Measurements from ENCODE around the gene GORASP2.

The GORASP2 gene

DNA sequence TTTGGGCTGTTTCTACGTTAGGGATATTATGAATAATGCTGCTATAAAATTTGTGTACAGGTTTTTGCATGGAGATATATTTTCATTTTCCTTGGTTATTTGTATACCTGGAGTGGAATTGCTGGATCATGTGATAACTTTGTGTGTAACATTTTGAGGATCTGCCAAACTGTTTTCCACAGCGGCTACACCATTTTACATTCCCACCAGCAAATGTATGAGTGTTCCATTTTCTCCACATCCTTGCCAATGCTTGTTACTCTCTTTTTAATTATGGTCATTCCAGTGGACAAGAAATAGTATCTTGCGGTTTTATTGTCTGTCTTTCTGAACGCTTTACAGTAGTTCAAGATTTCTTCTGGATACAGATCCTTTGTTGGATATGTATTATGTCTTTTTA lies 13.6 kb downstream of the GORASP2 start:
- Histone ChIP-seq H3K36me3 (ENCODE audit: insufficient read depth, low read length) (peaks cover 52% of the 10 kb centered on the region), H3K9ac (ENCODE audit: insufficient read length) (no peak overlapping the region), H3K27ac (no peak overlapping the region), H3K4me3 (no peak overlapping the region), H3K9me3 (ENCODE audit: low read depth, low read length) (peaks cover 15% of the 10 kb centered on the region; the same call in 1 of the 2 replicates)
- TF ChIP-seq EZH2 (IDR thresholded peaks at IDR 0.05) (no peak), POLR2AphosphoS5 (IDR thresholded peaks at IDR 0.05; ENCODE audit: borderline replicate concordance, low read depth, low read length) (no peak), FOXP2 (optimal IDR thresholded peaks at IDR 0.05; ENCODE audit: control extremely low read depth, extremely low read length, insufficient read depth) (no peak)
- no peak for DNase-seq (ENCODE audit: low read depth, low spot score)

DNA sequence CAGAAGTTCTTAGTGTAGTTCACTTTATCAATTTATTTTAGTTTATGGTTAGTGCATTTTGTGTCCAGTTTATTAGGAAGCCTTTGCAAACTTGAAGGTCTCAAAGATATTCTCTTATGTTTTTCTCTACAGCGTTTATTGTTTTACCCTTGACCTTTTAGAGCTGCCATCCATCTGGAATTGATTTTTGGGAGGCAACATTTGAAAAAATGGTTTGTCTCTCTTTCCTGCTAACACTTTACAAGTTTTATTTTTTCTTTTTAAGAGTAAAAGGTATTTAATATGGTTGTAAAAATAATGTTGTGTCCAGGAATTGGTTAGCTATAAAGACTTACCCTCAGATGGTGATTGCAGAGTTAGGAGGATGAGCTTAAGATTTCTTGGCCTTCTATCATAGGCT lies 14.0 kb downstream of the GORASP2 start:
- peaks cover 48% of the 10 kb centered on the region for H3K36me3 ChIP-seq (ENCODE audit: insufficient read depth, low read length)

DNA sequence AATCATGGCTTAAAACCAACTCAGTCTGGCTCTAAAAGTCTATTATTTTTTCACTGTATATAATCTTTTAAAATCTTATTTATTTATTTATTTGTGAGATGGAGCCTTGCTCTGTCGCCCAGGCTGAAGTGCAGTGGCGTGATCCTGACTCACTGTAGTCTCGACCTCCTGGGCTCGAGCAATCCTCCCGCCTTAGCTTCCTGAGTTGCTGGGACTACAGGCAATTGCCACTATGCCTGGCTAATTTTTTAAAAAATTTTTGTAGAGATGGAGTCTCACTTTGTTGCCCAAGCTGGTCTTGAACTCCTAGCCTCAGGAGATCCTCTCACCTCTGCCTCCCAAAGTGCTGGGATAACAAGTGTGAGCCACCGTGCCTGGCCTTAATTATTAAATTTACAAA lies 14.5 kb downstream of the GORASP2 start:
- no peak for TF ChIP-seq FOXP2 (optimal IDR thresholded peaks at IDR 0.05; ENCODE audit: control extremely low read depth, extremely low read length, insufficient read depth)
- no peak for TF ChIP-seq POLR2AphosphoS5 (IDR thresholded peaks at IDR 0.05; ENCODE audit: borderline replicate concordance, low read depth, low read length)
- TF ChIP-seq EZH2 (IDR thresholded peaks at IDR 0.05): no peak
- Histone ChIP-seq H3K4me3 (no peak overlapping the region), H3K36me3 (ENCODE audit: insufficient read depth, low read length) (peaks cover 43% of the 10 kb centered on the region), H3K27ac (no peak overlapping the region), H3K9me3 (ENCODE audit: low read depth, low read length) (peaks cover 15% of the 10 kb centered on the region; the same call in 1 of the 2 replicates), H3K9ac (ENCODE audit: insufficient read length) (no peak overlapping the region)
- no peak for DNase-seq (ENCODE audit: low read depth, low spot score)

More for the DNA sequence above, 14.0 kb downstream of the GORASP2 start:
- no peak for TF ChIP-seq EZH2 (IDR thresholded peaks at IDR 0.05)
- no peak for TF ChIP-seq POLR2AphosphoS5 (IDR thresholded peaks at IDR 0.05; ENCODE audit: borderline replicate concordance, low read depth, low read length)
- no peak for TF ChIP-seq FOXP2 (optimal IDR thresholded peaks at IDR 0.05; ENCODE audit: control extremely low read depth, extremely low read length, insufficient read depth)
- DNase-seq (ENCODE audit: low read depth, low spot score): no peak
- no peak overlapping the region for H3K27ac ChIP-seq
- H3K9ac ChIP-seq (ENCODE audit: insufficient read length): no peak overlapping the region
- no peak overlapping the region for H3K4me3 ChIP-seq
- H3K9me3 ChIP-seq (ENCODE audit: low read depth, low read length): peaks cover 15% of the 10 kb centered on the region; the same call in 1 of the 2 replicates

DNA sequence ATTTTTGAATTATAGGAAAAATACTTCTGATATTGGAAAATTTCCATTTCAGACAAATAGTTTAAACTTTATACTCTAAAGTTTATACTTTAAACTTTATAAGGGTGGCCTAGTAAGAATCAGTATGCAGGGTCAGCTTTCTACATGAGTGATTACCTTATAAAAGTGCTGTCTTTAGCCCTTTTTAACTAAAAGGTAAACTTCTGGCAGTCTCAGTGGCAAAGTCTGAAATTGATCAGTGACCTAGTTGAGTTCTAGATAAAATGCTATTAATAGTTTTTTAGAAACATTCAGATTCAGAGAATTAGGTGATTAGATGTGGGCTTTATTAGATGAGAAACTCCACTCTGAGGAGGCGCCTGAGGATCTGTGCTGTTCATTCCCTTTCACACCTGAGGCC lies 15.5 kb downstream of the GORASP2 start:
- TF ChIP-seq FOXP2 (optimal IDR thresholded peaks at IDR 0.05; ENCODE audit: control extremely low read depth, extremely low read length, insufficient read depth) (no peak), POLR2AphosphoS5 (IDR thresholded peaks at IDR 0.05; ENCODE audit: borderline replicate concordance, low read depth, low read length) (no peak), EZH2 (IDR thresholded peaks at IDR 0.05) (no peak)
- Histone ChIP-seq H3K4me3 (no peak overlapping the region), H3K9me3 (ENCODE audit: low read depth, low read length) (peaks cover 15% of the 10 kb centered on the region; the same call in 1 of the 2 replicates), H3K9ac (ENCODE audit: insufficient read length) (no peak overlapping the region), H3K36me3 (ENCODE audit: insufficient read depth, low read length) (peaks cover 52% of the 10 kb centered on the region), H3K27ac (no peak overlapping the region)
- DNase-seq (ENCODE audit: low read depth, low spot score): no peak

DNA sequence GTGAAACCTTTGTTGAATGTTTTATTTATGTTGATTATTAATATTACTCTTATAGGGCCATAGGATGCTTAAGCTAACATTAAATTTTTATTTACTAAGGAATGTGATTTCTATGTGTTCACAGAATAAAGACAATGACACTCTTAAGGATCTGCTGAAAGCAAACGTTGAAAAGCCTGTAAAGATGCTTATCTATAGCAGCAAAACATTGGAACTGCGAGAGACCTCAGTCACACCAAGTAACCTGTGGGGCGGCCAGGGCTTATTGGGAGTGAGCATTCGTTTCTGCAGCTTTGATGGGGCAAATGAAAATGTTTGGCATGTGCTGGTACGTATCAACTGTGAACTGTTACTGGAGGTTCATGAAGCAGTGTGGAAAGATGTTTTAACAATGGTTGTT lies 20.4 kb downstream of the GORASP2 start:
- Histone ChIP-seq H3K36me3 (ENCODE audit: insufficient read depth, low read length) (peaks cover 59% of the 10 kb centered on the region), H3K4me3 (no peak overlapping the region), H3K9me3 (ENCODE audit: low read depth, low read length) (no peaks in the 10 kb centered on the region), H3K9ac (ENCODE audit: insufficient read length) (no peak overlapping the region), H3K27ac (no peak overlapping the region)
- TF ChIP-seq POLR2AphosphoS5 (IDR thresholded peaks at IDR 0.05; ENCODE audit: borderline replicate concordance, low read depth, low read length) (no peak), EZH2 (IDR thresholded peaks at IDR 0.05) (no peak), FOXP2 (optimal IDR thresholded peaks at IDR 0.05; ENCODE audit: control extremely low read depth, extremely low read length, insufficient read depth) (no peak)
- no peak for DNase-seq (ENCODE audit: low read depth, low spot score)

DNA sequence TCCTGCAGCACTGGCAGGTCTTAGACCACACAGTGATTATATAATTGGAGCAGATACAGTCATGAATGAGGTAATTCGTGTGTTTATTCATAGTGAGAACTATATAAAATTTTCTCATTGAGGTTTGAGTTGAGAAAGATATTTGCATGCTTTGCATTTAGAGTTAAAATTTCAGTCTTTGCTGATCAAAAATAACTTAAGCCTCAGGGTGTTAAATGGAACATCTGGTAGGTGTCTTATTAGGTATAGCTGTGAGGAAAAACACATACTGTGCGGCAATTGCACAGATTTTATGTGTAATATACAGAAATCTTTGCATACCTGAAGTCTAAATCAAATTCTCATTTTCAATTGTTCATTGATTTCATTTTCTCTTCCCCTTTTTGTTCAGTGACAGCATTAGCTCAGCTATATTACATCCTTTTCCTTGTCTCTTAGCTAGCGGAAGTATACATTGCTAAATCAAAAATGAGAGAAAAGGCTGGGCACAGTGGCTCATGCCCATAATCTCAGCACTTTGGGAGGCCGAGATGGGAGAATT lies 21.2 kb downstream of the GORASP2 start:
- Histone ChIP-seq H3K36me3 (ENCODE audit: insufficient read depth, low read length) (peaks cover 68% of the 10 kb centered on the region), H3K4me3 (no peak overlapping the region), H3K9me3 (ENCODE audit: low read depth, low read length) (no peaks in the 10 kb centered on the region), H3K27ac (no peak overlapping the region), H3K9ac (ENCODE audit: insufficient read length) (no peak overlapping the region)
- no peak for DNase-seq (ENCODE audit: low read depth, low spot score)
- TF ChIP-seq POLR2AphosphoS5 (IDR thresholded peaks at IDR 0.05; ENCODE audit: borderline replicate concordance, low read depth, low read length) (no peak), EZH2 (IDR thresholded peaks at IDR 0.05) (no peak), FOXP2 (optimal IDR thresholded peaks at IDR 0.05; ENCODE audit: control extremely low read depth, extremely low read length, insufficient read depth) (no peak)

DNA sequence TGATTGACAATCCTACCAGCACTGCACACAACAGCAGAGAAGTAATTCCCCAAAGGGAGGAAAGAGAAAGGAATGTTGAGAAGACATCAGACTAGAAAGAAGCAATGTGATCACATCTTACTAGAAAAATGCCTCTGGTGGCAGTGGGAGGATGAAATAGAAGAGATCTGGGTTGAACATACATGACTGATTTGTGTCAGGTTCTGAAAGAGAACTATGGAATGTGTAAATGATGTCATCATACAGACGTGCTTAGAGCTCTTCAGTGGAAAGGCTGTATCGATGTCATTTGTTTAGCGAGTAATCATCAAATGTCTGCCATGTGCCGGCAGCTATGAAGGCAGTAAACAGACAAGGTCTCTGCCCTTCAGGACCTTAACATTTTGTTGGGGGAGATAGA lies 24.9 kb downstream of the GORASP2 start:
- no peak for DNase-seq (ENCODE audit: low read depth, low spot score)
- Histone ChIP-seq H3K27ac (no peak overlapping the region), H3K36me3 (ENCODE audit: insufficient read depth, low read length) (peaks cover 86% of the 10 kb centered on the region), H3K4me3 (no peak overlapping the region), H3K9me3 (ENCODE audit: low read depth, low read length) (no peaks in the 10 kb centered on the region), H3K9ac (ENCODE audit: insufficient read length) (no peak overlapping the region)
- no peak for TF ChIP-seq EZH2 (IDR thresholded peaks at IDR 0.05)
- no peak for TF ChIP-seq POLR2AphosphoS5 (IDR thresholded peaks at IDR 0.05; ENCODE audit: borderline replicate concordance, low read depth, low read length)
- TF ChIP-seq FOXP2 (optimal IDR thresholded peaks at IDR 0.05; ENCODE audit: control extremely low read depth, extremely low read length, insufficient read depth): no peak

DNA sequence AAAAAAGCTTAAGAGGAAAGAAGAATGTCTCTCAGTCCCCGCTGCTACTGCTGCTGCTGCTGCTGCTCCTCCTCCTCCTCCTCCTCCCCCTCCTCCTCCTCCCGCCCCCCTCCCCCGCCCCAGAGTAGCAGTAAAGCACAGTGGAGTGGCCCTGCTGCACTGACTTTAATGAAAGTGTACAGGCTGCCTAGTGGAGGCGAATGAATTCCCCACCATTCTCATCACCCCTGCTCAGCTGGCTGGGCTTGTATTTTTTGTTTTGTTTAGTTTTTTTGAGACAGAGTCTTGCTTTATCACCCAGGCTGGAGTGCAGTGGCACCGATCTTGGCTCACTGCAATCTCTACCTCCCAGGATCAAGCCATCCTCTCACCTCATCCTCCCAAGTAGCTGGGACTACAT lies 34.3 kb downstream of the GORASP2 start:
- no peak overlapping the region for H3K27ac ChIP-seq
- no peaks in the 10 kb centered on the region for H3K9me3 ChIP-seq (ENCODE audit: low read depth, low read length)
- no peak for DNase-seq (ENCODE audit: low read depth, low spot score)
- TF ChIP-seq EZH2 (IDR thresholded peaks at IDR 0.05) (no peak), POLR2AphosphoS5 (IDR thresholded peaks at IDR 0.05; ENCODE audit: borderline replicate concordance, low read depth, low read length) (no peak), FOXP2 (optimal IDR thresholded peaks at IDR 0.05; ENCODE audit: control extremely low read depth, extremely low read length, insufficient read depth) (no peak)
- H3K9ac ChIP-seq (ENCODE audit: insufficient read length): no peak overlapping the region
- peaks cover 83% of the 10 kb centered on the region for H3K36me3 ChIP-seq (ENCODE audit: insufficient read depth, low read length)
- H3K4me3 ChIP-seq: no peak overlapping the region
